ENCODE data around the gene RGS10.
A peak's percentile ranks its signal among the peaks of the same experiment; 100 is the strongest.

Gene RGS10

DNA sequence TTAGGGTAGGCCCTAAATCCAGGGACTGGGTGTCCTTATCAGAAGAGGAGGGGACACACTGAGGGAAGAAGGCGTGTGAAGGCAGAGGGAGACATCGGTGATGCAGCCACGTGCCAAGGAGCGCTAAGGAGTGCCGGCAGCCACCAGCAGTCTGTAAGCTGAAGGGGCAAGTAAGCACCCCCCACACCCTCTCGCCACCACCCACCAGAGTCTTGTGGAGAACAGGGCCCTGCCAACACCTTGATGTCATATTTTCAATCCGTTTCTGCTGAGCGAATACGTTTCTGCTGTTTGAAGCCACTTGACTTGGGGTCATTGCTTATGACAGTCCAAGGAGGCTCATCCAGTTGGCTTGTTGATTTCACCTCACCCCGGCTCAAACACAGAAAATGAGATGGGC, 37.9 kb downstream of the RGS10 start:
- no peak for DNase-seq (ENCODE audit: low spot score)
- TF ChIP-seq CTCF (IDR thresholded peaks at IDR 0.05; ENCODE audit: extremely low read depth, missing control alignments): no peak

GRCh38 chr10:119503821-119504220, 38.7 kb downstream of the RGS10 start:
- TF ChIP-seq CTCF (IDR thresholded peaks at IDR 0.05; ENCODE audit: extremely low read depth, missing control alignments): no peak
- no peak for DNase-seq (ENCODE audit: low spot score)

- TF ChIP-seq CTCF (IDR thresholded peaks at IDR 0.05; ENCODE audit: extremely low read depth, missing control alignments): no peak
These were observed 39.8 kb downstream of the RGS10 start for GRCh38 chr10:119502618-119503155.

GRCh38 chr10:119502209-119502608, 40.3 kb downstream of the RGS10 start:
- DNase-seq (ENCODE audit: low spot score): peak; percentile 53
- TF ChIP-seq CTCF (IDR thresholded peaks at IDR 0.05; ENCODE audit: extremely low read depth, missing control alignments): no peak

More at GRCh38 chr10:119502618-119503155, 39.8 kb downstream of the RGS10 start:
- DNase-seq (ENCODE audit: low spot score): no peak

DNA sequence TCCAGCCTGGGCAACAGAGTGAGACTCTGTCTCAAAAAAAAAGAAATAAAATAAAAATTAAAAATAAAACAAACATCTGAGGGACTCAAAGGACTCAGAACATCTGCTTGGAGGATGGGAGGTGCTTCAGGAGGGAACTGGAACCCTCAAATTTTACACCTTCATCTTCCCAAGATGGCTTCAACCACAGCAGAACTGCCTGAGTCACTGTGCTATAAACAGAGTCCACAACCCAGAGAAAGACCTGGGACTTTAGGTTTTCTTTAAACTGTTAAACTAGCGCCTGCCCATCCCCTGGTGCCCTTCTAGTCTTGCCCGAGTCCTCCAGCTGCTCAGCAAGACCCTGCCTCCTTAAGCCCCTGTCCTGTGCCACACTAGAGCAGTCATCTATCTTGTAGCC, 40.8 kb downstream of the RGS10 start:
- no peak for DNase-seq (ENCODE audit: low spot score)
- no peak for TF ChIP-seq CTCF (IDR thresholded peaks at IDR 0.05; ENCODE audit: extremely low read depth, missing control alignments)

DNA sequence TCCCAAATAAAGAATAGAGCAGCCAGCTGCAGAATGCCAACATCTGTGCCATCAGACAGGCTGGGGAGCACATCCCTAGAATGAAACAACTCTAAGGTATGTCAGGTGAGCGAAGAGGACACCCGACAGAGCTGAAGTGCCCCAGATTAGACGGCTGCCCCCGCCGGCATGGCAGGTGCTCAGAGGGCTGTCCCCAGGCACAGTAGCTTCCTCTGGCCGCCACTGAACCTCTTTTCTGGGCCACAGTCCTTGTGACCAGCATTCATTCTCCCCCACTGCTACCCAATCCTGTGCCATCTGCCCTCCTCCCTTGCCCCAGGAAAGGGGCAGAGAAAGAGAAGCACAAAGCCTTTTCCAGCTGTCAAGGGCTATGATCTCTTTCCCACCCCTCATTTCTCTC, 41.7 kb downstream of the RGS10 start:
- no peak for DNase-seq (ENCODE audit: low spot score)

More for the DNA sequence above, 41.7 kb downstream of the RGS10 start:
- no peak for TF ChIP-seq CTCF (IDR thresholded peaks at IDR 0.05; ENCODE audit: extremely low read depth, missing control alignments)

Measured in GM20000 (cell line).